MCF 10A (cell line): ENCODE results near the gene BRSK2. TPM values are rescaled to one million over a fixed set of nuclear protein-coding genes. Genes with fewer than 3 reads are reported as not detected.

Experiments
- BruUV-seq: library from RNA; stranded (reverse); fragments of 400-500 nt; replicated peaks from 2 replicates; lab custom pipeline; 2021; lab: Mats Ljungman, UMichigan
- CTCF ChIA-PET: fragments of 300-600 bp; sonication (Branson Sonifier 250); formaldehyde crosslinking; extraction: SDS; loops from one replicate; lab custom pipeline; 2021; ENCODE audit warnings: antibody characterized with exemption, inconsistent platforms; lab: Yijun Ruan, JAX
- POLR2A ChIA-PET: fragments of 300-600, 350-650 bp; sonication (Branson Sonifier 250); formaldehyde crosslinking; extraction: SDS; loops from one replicate; lab custom pipeline; 2020; ENCODE audit warnings: antibody characterized with exemption, inconsistent platforms; lab: Yijun Ruan, JAX
- DNase-seq: peaks from one replicate; pipeline ENCODE4 v3.0.0-alpha.2; 2018; ENCODE audit not compliant: unreplicated experiment
- H3K27ac Mint-ChIP-seq: one replicate; pipeline ENCODE4 v1.8.0; 2022; ENCODE audit warnings: mild to moderate bottlenecking, low read depth, mixed read lengths; ENCODE audit not compliant: unreplicated experiment
- H3K27me3 Mint-ChIP-seq: one replicate; pipeline ENCODE4 v1.8.0; 2022; ENCODE audit warnings: mixed read lengths; ENCODE audit not compliant: insufficient read depth, unreplicated experiment
- H3K36me3 Mint-ChIP-seq: one replicate; pipeline ENCODE4 v1.8.0; 2022; ENCODE audit warnings: mild to moderate bottlenecking, moderate library complexity, mixed read lengths; ENCODE audit not compliant: insufficient read depth, unreplicated experiment
- H3K4me1 Mint-ChIP-seq: one replicate; pipeline ENCODE4 v1.8.0; 2022; ENCODE audit warnings: mixed read lengths; ENCODE audit not compliant: insufficient read depth, unreplicated experiment
- H3K4me3 Mint-ChIP-seq: one replicate; pipeline ENCODE4 v1.8.0; 2022; ENCODE audit warnings: mild to moderate bottlenecking, moderate library complexity, mixed read lengths; ENCODE audit not compliant: unreplicated experiment
- H3K9me3 Mint-ChIP-seq: one replicate; pipeline ENCODE4 v1.8.0; 2022; ENCODE audit warnings: mixed read lengths; ENCODE audit not compliant: unreplicated experiment
- intact Hi-C: fragments of 100-400 bp; cut with micrococcal nuclease; formaldehyde crosslinking; loops from 2 replicates; pipeline ENCODE4 v1.14.1; 2022
- total RNA-seq: library from RNA; stranded (reverse); gene quantifications from 2 replicates; pipeline ENCODE4 v1.2.3, GENCODE V29; 2022
- TF ChIP-seq, protein P1 (sequence below): fragments of 200-600 bp; IDR thresholded peaks from one replicate; pipeline ENCODE4 v1.8.0; 2022; ENCODE audit warnings: antibody characterized with exemption, mild to moderate bottlenecking; ENCODE audit not compliant: unreplicated experiment

The BRSK2 gene
- total RNA-seq, 1 experiment from 2014 or later: 0.44 TPM

DNA sequence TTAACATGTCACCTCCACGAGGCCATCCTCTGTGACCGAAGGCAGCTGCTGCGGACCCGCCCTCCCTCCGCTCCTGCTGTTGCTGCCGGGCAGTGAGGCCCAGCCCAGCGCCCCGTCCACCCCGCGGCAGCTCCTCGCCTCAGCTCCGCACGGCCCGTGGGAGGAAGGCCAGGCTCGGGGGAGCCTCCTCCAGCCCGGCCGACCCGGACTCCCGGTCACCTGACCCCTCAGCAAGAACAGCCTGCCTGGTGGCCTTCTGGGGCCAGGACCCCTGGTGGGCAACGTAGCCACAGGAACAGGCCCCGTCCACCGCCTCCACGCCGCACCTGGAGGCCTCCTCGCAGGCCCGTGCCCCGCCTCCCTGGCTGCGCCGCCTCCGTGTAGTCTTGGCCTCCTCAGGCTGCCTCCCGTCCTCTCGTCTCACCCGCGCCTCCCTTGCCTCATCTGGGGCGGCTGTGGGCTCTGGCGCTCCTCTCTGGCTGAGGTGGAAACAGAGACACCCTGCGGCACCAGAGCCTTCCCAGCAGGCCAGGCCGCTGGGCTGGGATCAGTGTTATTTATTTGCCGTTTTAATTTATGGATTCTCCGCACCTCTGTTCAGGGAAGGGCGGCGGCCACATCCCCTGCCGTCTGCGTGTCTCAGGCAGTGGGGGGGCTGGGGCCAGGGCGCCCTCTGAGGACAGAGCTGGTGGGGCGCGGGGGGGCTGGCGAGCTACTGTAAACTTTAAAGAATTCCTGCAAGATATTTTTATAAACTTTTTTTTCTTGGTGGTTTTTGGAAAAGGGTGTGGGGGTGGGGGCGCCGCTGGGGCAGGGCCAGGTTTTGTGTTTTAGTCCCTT lies 71.5 kb downstream of the BRSK2 start:
- Mint-ChIP-seq H3K27me3 (no peaks in the 10 kb centered on the region), H3K4me3 (no peak overlapping the region), H3K36me3 (no peaks in the 10 kb centered on the region), H3K9me3 (no peaks in the 10 kb centered on the region), H3K27ac (no peak overlapping the region), H3K4me1 (no peaks in the 10 kb centered on the region)
- BruUV-seq: no TSS peak
- no peak for DNase-seq
- intact Hi-C loops: no loop called here
- CTCF ChIA-PET: no interaction called here
- POLR2A ChIA-PET: no interaction called here
- TF ChIP-seq, protein P1, sequence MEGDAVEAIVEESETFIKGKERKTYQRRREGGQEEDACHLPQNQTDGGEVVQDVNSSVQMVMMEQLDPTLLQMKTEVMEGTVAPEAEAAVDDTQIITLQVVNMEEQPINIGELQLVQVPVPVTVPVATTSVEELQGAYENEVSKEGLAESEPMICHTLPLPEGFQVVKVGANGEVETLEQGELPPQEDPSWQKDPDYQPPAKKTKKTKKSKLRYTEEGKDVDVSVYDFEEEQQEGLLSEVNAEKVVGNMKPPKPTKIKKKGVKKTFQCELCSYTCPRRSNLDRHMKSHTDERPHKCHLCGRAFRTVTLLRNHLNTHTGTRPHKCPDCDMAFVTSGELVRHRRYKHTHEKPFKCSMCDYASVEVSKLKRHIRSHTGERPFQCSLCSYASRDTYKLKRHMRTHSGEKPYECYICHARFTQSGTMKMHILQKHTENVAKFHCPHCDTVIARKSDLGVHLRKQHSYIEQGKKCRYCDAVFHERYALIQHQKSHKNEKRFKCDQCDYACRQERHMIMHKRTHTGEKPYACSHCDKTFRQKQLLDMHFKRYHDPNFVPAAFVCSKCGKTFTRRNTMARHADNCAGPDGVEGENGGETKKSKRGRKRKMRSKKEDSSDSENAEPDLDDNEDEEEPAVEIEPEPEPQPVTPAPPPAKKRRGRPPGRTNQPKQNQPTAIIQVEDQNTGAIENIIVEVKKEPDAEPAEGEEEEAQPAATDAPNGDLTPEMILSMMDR: no peak

DNA sequence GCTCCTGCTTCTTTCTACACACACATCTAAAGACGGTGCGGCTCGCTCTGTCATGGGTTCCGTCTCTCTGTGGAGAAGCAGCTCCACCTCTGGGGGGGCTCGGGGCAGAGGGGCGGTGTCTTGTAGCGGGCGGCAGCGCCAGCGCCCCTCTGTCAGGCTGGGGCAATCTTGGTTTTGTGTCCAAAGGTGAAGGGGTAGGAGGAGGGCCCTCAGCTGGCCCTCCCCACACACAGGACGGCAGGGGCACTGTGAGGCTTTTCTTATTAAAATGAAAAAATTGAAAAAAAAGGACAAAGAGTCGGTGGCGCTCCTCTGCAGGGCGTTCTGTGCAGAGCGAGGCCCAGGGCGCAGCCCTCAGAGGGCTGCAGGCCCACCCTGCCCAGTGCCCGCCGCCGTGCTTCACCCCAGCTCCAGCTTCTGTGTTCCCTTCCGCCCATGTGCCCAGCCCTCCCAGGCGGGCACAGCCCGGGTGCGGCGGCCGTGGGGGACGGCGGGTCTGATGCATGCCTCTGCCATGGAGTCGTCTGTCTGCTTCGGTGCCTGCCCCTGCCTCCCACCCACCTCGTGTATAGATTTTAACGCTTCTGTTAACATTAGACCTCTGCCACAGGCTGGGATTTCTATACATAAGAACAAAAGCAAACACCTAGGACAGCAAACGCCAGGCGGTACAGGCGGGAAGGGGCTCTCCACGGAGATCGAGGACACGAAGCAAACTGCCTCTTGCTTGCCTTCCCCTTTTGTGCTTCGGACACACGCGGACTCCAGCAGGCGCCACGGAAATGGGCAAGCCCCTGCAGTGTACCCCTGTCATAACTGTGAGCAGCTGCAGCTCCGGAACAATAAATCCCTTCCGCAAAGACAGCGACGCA lies 72.3 kb downstream of the BRSK2 start:
- intact Hi-C loops: no loop called here
- no peaks in the 10 kb centered on the region for H3K9me3 Mint-ChIP-seq
- ChIA-PET POLR2A (no interaction called here), CTCF (interaction anchor here (0.6 kb wide), 1 partner anchor 400 kb away, joined by 3 read pairs; no protein-coding TSS in a partner anchor)
- no peaks in the 10 kb centered on the region for H3K27me3 Mint-ChIP-seq
- no peak for DNase-seq
- TF ChIP-seq, protein P1: no peak
- no peak overlapping the region for H3K27ac Mint-ChIP-seq
- no TSS peak for BruUV-seq
- no peaks in the 10 kb centered on the region for H3K4me1 Mint-ChIP-seq
- no peak overlapping the region for H3K4me3 Mint-ChIP-seq
- no peaks in the 10 kb centered on the region for H3K36me3 Mint-ChIP-seq

DNA sequence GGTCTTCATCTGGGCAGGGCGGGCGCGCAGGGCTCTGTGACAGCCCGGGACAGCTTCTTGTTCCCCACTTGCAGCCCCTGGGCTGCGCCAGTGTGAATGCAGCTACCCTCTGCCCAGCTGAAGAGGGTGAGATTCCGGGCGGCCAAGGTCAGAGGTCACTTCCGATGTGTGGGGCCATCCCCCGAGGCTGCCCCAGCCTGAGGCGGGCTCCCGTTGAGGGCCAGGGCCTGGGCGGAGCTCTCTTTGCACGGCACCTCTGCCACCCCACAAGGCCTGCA lies 72.9 kb downstream of the BRSK2 start:
- Mint-ChIP-seq H3K9me3 (no peaks in the 10 kb centered on the region), H3K36me3 (peaks cover 2% of the 10 kb centered on the region), H3K27ac (no peak overlapping the region), H3K4me1 (no peaks in the 10 kb centered on the region), H3K27me3 (no peaks in the 10 kb centered on the region), H3K4me3 (no peak overlapping the region)
- TF ChIP-seq, protein P1: no peak
- ChIA-PET POLR2A (no interaction called here), CTCF (interaction anchor here (0.6 kb wide), 1 partner anchor 400 kb away, joined by 3 read pairs; no protein-coding TSS in a partner anchor)
- DNase-seq: no peak
- BruUV-seq: no TSS peak
- intact Hi-C loops: no loop called here

DNA sequence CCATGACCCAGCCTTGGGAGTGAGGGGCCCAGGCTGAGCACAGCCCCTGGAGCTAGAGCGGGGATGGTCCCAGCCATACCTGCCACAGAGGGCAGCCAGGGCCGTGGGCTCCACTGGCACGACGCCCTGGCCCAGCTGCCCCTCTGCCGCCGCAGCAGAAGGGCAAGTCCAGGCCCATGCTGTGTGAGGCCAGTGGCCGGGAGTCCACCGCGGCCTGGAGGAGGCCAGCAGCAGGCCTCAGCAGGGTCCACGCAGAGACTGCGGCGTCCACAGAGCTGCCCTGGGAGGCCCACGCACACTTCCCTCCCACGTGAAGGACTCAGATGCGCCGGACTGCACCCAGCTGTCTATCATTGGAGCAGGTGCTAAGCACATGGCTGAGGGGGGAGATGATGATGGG lies 73.3 kb downstream of the BRSK2 start:
- TF ChIP-seq, protein P1: no peak
- Mint-ChIP-seq H3K27me3 (no peaks in the 10 kb centered on the region), H3K4me1 (no peaks in the 10 kb centered on the region), H3K36me3 (peaks cover 4% of the 10 kb centered on the region), H3K9me3 (no peaks in the 10 kb centered on the region), H3K27ac (no peak overlapping the region), H3K4me3 (no peak overlapping the region)
- intact Hi-C loops: no loop called here
- CTCF ChIA-PET: interaction anchor here (0.6 kb wide), 1 partner anchor 401 kb away, joined by 3 read pairs; no protein-coding TSS in a partner anchor
- POLR2A ChIA-PET: no interaction called here
- no peak for DNase-seq
- BruUV-seq: no TSS peak
